Activated T-cell treated with anti-CD3 and anti-CD28 coated beads for 24 hours (primary cell): ENCODE measurements around the gene DTD1.

Experiments
- DNase-seq: peaks from one replicate; pipeline ENCODE4 v3.0.0-alpha.2; 2020; ENCODE audit warnings: low read depth

DTD1 gene

DNA sequence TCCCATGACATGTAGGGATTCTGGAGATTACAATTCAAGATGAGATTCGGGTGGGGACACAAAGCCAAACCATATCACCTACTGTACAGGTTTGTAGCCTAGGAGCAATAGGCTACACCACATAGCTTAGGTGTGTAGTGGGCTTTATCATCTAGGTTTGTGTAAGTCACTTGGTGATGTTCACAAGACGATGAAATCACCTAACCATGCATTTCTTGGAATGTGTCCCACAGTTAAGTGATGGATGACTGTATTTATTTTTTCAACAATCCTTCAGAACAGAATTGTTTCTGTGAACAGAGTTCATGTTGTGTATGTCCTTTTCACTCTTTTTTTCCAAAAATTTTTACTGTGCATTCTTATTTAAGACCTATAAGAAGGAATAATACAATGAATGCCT, 76.1 kb downstream of the DTD1 start:
- no peak for DNase-seq

DNA sequence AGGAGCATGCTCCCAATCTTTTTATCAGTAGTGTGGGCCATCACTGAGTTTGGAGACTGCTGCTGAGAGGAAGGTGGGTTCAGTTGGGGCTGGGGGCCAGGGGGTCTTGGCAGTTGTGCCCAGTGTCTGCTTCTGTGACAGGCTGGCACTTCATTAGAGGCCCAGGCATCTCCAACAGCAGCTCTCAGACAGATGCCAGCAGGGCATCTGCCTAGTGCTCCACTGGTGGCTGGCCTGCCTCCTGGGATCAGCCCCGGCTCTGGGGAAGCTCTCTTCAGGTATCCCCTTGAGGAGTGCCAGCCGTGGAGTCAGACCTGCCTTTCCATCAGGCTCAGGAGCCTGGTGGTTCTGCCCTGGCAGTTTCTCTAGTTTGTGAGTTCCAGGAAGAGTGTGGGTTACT, 77.3 kb downstream of the DTD1 start:
- DNase-seq: no peak

DNA sequence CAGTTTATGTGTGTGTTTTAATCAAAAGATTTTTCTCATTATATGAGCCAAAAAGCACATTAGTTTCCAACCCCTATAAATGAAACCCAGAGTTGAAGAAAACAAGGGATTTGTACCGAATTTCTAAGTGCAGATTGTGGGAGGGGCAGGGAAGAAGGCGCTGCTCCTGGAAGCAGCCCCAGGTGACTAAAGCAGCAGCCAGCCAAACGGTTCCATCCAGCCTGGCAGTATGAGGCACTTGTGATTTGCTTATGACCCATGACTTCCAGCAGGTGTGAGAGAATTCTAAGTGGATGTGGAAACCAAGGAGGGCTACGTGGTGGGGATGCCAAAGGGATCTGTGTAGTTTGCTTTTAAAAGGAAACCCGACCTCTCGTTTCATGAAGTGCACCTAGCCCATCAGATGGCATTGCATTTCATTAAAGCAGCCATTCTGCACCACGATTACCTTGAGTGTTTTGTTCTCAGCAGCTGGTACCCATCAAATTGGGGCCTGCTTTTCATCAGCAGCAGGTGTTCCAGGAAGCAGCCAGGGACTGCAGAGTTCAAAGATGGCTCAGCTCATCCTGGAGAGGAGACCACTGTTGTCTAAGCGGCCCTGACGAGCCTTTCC, 79.1 kb downstream of the DTD1 start:
- DNase-seq: no peak

DNA sequence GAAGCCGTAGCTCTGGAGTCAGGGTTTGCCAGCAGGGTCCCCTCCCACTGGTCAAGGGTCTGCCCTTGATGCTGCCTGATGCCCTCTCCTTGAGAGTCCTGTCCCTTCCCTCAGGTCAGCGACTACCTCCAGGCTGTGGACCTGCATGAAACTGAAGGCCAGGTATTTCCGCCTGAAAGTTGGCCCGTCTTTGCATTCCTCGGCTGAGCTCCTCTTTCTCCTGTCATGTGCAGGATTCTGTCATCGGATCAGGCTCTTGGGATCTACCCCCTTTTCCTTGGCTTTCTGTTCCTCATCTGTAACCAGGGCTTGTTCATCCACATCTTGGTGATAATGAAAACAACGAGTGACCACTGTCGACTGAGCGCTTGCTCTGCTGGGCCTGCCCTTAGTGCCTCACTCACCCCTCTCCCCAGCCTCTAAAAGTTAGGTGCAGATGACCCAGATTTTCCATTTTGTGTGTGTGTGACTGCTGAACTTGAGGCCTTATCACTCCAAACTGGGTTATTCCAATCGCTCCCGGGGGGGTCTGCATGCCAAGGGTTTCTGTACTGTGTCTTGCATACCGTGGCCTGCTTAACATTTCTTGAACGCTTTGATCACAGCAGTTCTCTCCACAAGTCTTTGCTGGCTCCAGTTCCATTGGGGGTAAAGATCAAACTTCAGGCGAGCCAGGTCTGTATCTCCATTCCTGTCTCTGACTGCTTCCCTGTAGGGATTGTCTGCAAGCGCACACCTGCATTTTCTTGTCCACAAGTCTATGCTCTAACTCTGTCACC, 81.6 kb downstream of the DTD1 start:
- no peak for DNase-seq

DNA sequence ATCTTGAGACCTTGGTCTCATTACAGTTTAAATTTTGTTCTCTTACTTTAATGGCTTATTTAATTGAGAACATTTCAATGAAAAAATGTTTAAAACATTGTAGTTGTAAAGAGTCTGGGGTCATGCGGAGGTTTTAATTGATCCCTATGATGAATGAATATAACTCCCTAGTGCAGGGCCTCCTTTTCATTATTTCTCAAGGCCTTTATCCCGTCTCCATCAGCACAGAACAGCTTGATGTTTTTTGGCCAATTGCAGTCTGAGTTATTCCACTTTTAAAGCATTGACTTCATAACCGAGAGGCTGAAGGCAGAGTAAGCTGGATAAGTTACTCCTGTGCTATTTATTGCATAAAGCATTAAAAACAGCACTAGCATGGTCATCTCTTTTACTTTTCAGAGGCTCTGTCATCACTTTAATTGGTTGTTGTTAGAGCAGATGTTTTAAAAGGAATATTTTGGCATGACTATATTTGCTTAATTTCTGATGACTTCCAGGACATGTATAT, 83.4 kb downstream of the DTD1 start:
- no peak for DNase-seq

DNA sequence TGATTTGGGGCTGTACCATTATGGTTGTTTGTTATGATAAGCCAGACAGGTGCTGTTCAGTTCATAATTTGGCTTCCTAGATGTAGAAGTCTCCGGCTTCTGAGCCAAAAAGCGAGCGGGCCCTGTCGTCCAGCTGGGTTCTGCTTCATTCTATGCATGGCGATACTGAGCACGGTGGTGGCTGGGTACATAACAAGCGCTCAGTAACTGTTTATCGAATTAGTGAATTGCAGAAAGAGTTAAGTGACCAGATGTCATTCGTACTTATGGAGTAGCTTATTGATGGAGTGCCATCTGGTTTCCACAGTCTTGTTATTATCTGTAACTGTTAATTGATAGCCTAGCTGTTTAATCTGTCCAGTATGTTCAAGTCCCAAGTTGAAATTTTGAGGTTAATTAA, 85.0 kb downstream of the DTD1 start:
- DNase-seq: no peak

DNA sequence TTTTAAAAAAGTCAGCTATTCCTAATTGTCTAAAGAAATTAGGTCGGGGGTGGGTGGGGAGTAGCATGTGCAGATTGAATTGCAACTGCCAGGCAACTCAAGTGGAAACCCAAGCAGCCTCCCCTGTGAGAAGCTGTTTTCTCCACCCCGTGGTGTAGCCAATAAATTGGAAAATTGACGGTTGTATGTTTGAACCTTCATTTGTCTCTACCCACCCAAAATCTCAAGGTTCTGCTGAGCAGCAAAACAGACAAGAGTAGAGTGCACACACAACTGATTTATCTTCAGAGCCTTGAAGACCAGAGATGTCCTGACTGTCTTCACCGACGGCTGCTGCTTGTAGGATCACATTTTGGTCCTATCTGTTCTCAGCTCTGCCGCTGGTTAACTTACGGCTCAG, 88.5 kb downstream of the DTD1 start:
- no peak for DNase-seq

DNA sequence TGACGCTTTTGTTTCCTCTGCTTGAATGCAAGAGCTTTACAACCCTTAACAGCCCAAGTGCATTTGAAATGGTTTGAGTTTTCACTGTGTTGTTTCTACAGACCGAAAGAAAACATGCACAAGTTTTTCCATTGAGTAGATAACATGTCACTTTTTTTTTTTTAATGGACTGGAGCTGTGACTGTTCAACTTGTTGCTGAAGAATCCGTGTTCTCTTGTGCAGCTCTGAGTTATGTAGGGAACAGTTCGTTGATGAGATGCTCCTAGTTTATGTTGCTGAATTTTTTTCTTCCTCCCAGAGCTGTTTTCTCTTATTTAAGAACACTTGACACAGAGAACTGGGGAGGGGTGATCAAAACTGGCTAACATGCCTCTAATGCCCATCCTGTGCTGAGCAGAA, 89.3 kb downstream of the DTD1 start:
- DNase-seq: no peak

DNA sequence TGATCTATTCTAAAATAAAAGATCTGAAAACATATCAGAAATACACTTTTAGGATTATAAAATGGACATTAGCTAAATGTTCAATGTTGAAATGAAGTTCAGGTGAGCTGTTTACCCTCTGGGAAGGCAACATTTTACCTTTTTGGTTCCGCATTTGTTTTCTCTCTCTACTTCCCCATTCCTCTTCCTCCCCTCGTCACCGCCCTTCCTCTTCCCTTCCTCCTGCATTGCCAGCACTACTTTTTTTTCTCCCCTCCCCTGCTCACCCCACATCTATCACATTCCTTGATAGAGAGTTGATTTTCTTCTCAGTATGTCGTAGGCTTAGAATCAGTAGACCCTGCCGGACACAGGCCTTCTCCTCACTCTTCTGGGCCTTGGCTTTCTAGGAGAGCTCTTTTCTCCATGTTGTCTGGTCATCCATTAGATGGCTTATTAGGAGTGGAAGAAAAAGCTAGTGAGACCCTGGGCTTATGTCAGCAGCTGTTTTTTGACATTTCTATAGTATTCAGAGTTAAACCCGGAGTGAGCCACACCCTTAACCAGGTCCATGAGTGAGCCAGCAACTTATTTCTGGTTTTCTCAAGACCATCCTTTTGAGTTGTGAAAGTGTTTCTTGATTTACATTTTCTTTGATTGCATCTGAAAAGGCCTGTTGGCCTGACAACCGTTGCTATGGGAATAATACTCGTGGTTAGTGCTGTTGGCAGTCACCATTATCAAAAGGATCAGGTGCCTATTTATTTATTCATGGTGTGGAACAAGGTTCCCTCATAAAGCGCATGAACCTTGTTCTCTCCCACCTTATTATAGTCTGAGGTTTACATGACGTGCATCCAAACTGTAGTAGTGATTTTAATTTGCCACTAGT, 90.9 kb downstream of the DTD1 start:
- no peak for DNase-seq

DNA sequence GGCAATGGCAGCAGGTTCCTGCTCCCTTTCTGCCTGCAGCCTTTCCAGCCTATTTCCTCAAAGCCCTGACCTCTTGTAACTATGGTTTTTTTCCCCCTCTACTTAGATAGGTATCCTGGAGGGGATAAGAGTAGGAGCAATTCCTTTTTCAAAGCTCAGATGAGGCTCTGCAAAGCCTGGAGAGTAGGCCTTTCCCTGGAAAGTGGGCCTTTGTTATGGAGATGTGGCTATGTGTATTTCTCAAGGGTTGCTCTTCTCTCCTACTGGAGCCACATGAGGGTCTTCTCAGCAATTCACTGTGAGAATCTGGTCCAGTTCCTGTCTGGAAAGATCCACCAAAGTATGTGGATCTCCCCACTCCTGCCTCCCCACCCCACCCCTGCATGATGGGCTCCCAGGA, 96.0 kb downstream of the DTD1 start:
- no peak for DNase-seq

DNA sequence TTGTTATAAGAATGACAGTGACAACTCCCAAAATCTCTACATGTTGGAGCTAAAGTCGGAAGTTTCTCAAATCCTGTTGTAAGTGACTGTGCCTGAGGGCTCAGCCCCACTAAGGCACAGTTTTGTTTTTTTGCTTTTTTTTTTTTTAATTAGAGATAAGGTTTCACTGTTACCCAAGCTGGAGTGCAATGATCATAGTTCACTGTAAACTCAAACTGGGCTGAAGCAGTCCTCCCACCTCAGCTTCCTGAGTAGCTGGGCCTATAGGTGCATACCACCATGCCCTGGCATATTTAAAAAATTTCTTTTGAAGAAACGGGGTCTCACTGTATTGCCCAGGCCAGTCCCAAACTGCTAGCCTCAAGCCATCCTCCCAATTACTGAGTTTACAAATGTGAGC, 96.9 kb downstream of the DTD1 start:
- no peak for DNase-seq

DNA sequence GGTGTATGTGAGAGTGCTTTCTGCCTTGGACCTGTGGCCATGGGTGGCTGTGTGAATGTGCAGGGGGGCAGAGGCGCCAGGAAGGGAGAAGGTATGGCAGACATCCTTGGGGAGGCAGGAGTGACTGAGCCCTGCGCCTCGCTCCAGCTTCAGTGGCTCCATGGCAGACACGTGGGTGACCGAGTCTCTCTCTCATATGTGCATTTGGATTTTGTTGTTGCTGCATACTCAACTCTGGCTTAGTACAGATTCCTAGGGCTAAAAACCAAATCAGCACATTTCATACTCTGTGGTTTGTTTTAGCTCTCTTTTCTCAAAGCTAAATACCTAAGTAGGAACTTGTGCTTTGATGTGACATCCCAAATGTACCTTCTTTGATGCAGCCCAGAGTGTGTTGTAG, 97.6 kb downstream of the DTD1 start:
- no peak for DNase-seq

DNA sequence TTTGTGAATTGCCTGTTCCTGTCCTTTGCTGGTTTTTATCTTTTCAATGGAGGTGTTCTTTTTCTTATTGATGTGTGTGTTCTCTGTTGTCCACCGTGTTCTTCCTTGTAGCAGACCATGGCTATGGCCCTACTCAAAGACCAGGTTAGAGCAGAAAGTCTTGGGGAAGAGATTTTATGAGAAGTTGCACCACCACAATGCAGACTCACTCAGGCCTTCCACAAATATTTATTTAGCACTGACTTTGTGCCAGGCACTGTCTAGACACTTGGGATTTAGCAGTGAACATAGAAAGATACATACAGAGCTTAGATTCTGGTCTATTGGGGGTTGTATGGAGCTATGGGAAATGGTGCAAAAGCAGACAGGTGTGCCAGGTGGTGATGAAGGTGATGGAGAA, 98.8 kb downstream of the DTD1 start:
- DNase-seq: no peak

DNA sequence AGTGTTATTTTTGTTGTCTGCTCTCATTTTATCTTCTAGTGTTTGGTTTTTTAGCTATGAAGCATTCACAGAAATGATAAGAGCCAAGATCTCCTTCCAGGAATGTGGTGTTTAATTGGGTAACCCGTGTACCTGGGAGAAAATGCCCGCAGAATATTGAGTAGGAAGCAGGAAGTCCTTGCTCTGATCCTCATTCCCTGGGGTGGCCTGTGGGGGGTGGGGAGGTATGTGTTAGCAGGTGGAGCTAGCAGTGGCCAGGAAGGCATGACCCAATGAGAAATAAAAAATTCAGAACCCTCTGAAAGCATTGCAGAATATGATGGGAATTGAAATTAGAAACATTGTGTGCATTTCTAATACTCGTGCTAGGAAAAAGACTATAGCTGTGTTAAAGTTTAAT, 100.8 kb downstream of the DTD1 start:
- no peak for DNase-seq

DNA sequence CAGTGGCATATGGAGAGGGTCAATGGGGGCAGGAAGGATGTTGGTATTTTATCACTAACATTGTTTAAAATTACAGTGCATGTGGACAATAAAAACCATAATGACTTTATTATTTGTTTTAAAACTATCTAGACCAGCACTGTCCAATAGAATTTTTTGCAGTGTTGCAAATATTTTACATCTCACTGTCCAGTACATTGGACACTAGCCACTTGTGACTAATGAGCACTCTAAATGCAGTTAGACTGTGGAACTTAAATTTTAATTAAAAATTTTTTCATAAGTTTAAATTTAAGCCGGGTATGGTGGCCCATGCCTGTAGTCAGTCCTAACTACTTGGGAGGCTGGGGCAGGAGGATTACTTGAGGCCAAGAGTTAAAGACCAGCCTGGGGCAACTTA, 101.7 kb downstream of the DTD1 start:
- DNase-seq: no peak

DNA sequence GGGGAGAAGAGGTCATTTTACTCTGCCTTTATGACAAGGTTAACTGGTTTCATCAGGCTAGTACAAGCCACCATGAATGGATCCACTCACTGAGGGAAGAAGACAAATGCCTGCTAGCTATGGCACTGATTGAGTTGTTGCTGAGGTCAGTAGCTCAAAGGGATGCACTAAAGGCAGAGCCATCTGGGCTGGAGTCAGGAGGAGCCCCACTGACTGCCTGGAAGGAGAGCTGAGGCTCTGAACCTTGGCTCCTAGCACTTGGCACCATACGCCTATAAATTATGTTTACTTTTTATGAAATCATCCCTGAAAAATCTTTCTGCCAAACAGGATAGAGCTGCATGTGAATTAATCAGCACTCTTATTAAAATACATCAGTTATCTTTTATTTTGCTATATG, 104.6 kb downstream of the DTD1 start:
- DNase-seq: no peak

DNA sequence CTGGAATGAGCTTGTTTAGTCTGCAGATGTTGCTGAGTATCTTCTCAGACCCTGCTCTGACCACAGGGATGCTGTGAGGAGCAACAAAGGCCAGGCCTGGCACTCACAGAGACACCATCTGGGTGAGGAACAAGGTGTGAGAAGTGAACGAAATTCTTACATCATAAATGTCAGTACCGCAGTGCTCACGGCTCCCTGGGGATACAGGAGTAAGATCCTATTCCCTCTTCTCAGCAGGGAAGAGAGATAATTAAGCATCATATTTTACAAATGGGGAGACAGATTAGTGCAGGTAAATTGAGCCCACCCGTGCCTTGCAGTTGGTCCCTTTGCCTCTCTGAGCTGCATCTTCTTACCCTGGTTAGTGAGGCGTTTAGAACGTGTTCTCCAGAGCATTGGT, 106.2 kb downstream of the DTD1 start:
- DNase-seq: no peak

DNA sequence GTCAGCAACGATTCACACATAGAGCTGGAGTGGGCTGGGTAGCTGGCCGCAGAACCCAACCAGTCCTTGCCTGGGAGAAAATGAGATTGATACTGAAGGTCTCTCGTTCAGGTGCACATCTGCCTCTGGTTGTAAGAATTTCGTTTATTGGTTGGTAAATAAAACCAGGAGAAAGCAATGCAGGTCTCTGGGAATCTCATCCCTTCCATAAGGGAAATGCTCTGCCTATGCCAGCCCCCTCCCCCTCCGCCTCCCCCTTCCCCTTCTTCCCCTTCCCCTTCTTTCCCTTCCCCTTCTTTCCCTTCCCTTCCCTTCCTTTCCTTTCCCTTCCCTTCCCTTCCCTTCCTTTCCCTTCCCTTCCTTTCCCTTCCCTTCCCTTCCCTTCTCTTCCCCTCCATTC, 107.3 kb downstream of the DTD1 start:
- no peak for DNase-seq

DNA sequence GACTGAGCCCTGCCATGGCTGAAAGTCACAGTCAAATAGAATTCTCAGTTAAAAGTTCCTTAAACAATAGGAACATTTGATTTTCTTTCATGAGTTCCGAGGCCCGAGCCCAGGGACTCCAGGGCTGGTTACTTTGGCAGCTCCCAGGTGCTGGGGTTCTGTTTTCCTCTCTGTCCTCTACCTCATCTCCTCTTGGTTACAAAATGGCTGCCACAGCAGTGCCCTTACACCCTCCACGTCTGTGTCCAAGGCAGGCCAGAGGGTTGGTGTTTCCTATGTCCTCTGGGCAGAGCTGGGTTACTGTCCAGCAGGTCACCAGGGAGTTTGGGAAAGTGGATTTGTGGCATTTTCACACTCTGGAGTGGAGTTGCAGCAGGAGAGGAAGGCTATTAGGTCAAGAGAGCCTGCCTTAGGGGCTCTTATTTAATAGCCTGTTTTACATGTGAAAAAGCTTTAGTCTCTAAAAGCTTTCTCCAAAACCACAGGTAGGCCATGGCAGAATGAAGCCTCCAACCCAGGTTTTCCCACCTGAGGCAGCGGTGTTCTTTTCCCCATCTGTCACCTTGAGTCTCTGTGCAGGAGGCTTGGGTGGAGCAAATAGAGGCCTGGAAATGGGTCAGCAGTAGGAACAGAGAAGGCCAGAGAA, 111.0 kb downstream of the DTD1 start:
- DNase-seq: no peak

DNA sequence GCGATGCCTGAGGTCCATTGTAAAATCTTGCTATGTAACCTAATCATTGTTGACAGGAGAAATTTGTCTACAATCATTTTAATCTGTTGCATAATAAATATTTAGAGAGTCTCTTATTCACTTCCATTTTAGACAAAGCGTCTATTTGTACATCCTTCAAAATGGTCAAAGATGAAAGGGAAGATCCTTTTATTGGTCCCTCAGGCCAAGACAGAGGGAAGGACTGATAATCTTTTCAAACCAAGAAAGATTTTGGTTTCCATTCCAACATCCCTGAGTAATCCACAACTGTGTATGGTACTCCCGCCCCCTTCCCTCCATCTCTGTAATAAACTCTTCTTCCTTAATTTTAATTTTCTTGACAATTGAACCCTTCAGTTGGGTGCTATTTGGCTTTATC, 114.1 kb downstream of the DTD1 start:
- DNase-seq: no peak

DNA sequence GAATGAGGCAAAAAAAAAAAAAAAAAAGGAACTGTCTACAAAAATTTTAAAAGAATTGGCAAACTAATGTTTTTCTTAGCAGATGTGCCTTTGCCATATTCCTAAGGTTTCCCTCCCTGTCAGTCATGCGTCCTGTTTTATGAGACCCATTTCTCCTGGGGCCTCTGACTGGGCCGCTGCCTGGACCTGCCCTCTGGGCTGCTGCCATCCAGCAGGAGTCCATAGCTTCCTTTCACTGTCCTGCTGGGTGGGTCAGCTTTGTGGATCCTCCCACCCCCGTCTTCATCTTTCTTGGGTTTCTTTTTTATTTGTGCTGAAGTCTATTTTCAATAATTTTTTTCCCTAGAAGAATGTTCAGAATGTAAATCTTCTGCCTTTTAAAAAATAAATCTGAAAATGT, 114.9 kb downstream of the DTD1 start:
- no peak for DNase-seq

DNA sequence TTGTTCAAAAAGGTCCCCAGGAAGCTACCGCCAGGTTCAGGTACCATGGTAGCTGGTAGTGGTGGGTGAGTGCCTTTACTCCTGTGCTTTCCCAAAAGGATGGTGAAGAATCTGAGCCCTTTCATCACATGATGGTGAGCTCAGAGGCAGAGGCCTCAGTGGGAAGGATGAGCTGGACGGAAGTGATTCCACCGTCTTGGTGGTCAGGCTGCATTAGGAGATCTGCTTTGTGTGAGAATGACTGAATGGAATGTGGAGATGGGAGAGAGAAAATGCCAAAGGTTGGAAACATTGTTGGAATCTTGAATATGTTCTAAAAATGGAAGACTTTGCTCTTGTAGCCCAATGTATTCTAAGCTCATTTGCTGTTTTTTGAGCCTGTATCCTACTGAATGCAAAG, 117.6 kb downstream of the DTD1 start:
- no peak for DNase-seq

DNA sequence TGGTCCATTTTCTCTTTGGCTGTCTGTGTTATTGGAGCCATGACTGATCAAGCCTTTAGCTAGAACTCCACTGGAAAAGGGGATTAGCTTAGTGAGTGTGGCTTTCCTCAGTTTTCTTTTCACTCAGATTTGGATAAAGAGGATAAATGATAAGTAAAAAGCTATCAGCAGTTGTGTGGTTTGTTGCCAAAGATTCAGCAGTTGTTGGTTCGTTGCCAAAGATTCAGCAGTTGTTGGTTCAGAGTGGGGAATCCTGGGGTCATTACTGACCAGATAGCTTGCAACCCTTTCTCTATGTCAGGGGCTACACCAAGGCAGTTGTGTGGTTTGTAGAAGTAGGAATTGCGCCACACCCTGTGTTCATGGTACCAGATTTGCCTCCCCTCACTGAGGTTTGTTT, 118.1 kb downstream of the DTD1 start:
- DNase-seq: no peak
